Lower leg skin (tissue), 3 donors: Measurements from ENCODE around the gene TP53RK.

Source experiments
- CTCF ChIP-seq, 3 donors: fragments of 450-650 bp; IDR thresholded peaks; one replicate each; pipeline ENCODE4 v1.5.1; 2016; ENCODE audit warnings: antibody characterized with exemption in 3 of 3, mild to moderate bottlenecking in 3 of 3, moderate library complexity in 2 of 3
- POLR2A ChIP-seq, 2 donors: fragments of 450-650 bp; IDR thresholded peaks; one replicate each; pipeline ENCODE4 v1.6.1; 2016 to 2017; ENCODE audit warnings: antibody characterized with exemption in 2 of 2, mild to moderate bottlenecking in 1 of 2, moderate library complexity in 1 of 2

- TF ChIP-seq CTCF (IDR thresholded peaks at IDR 0.05), result no peak
- no peak for TF ChIP-seq POLR2A (IDR thresholded peaks at IDR 0.05)
These were observed 32.2 kb upstream of the TP53RK start for GRCh38 chr20:46721476-46721875.
